SIG-M5 (cell line): ENCODE results near the gene SCAF1.
A peak's percentile ranks its signal among the peaks of the same experiment; 100 is the strongest.

Experiments
- DNase-seq: peaks from one replicate; lab custom pipeline; 2025; lab: John Stamatoyannopoulos, UW

SCAF1 gene, protein sequence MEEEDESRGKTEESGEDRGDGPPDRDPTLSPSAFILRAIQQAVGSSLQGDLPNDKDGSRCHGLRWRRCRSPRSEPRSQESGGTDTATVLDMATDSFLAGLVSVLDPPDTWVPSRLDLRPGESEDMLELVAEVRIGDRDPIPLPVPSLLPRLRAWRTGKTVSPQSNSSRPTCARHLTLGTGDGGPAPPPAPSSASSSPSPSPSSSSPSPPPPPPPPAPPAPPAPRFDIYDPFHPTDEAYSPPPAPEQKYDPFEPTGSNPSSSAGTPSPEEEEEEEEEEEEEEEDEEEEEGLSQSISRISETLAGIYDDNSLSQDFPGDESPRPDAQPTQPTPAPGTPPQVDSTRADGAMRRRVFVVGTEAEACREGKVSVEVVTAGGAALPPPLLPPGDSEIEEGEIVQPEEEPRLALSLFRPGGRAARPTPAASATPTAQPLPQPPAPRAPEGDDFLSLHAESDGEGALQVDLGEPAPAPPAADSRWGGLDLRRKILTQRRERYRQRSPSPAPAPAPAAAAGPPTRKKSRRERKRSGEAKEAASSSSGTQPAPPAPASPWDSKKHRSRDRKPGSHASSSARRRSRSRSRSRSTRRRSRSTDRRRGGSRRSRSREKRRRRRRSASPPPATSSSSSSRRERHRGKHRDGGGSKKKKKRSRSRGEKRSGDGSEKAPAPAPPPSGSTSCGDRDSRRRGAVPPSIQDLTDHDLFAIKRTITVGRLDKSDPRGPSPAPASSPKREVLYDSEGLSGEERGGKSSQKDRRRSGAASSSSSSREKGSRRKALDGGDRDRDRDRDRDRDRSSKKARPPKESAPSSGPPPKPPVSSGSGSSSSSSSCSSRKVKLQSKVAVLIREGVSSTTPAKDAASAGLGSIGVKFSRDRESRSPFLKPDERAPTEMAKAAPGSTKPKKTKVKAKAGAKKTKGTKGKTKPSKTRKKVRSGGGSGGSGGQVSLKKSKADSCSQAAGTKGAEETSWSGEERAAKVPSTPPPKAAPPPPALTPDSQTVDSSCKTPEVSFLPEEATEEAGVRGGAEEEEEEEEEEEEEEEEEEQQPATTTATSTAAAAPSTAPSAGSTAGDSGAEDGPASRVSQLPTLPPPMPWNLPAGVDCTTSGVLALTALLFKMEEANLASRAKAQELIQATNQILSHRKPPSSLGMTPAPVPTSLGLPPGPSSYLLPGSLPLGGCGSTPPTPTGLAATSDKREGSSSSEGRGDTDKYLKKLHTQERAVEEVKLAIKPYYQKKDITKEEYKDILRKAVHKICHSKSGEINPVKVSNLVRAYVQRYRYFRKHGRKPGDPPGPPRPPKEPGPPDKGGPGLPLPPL

DNA sequence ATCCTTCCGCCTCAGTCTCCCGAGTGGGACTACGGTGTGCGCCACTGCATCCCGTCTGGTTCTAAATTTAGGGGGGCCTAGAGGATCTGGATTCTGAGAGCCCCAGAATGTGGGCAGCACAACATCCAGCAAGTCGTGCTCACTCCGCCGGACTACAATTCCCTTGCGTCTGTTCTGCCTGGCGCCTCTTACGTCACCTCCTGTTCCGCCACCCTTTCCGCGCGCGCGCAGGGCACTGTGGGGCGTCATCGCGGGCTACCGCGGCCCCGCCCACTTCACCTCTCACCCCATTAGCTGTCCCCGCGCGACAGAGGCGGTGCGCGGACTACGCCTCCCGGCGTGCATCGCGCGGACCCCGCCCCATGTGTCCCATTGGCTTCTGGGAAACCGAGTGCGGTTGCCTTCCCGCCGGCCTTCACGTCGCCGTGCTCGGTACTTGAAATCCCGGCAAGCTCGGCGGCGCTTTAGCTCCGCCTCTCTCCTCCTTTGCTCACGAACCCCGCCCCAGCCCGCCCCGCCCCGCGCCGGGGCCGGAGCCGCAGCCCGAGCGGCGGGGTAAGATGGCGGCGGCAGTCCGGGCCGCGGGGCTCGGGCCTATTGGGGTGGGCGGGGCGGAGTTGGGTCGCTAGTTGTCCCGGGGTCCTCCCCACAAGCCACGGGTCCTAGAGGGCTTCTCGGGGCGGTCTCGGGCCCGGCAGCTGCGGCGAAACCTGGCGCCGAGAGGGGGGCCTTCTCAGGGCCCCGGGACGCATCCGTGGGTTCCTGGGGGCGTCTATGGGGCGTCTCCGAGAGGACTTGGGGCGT, at the start of gene SCAF1:
Gene SCAF1 (plus strand): TSS at position 522 of the 804 bp plus-strand sequence. CDS start 2,818 bp downstream, outside the sequence.
- DNase-seq, result peak; percentile 85

DNA sequence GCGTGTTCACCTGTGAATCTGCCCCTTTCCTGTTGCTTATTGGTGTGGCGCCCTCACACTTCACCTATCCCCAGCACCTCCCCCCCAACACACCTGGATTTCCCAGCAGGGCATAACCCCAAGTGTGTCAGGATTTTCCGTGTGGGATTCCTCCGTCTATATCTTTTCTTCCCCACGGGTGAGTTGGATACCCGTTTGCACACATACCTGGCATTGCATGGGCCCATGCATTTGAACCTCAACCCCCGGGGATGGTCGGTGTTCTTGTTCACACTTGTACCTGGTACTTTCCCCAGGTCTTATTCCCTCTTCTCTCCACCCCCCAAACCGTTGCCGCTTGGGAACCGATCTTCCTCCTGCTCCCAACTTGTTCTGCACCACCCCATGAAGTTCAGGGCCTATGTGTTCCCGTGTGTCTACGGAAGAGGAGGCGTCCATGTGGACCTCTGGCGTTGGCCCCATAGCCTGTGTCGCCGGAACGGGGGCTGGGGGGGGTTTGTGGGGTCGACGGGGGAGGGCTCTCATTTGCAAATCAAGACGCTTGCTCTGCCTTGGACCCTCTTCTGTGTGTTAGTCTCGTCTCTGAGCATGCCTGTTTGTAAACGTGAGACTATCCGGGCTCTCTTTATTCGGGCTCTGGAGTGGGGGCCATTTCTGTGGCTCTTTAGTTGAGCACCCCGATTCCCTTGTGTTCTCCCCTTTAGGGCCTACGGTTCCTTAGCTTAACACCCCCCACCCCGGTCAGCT, 49.4 kb upstream of the SCAF1 start:
- no peak for DNase-seq

DNA sequence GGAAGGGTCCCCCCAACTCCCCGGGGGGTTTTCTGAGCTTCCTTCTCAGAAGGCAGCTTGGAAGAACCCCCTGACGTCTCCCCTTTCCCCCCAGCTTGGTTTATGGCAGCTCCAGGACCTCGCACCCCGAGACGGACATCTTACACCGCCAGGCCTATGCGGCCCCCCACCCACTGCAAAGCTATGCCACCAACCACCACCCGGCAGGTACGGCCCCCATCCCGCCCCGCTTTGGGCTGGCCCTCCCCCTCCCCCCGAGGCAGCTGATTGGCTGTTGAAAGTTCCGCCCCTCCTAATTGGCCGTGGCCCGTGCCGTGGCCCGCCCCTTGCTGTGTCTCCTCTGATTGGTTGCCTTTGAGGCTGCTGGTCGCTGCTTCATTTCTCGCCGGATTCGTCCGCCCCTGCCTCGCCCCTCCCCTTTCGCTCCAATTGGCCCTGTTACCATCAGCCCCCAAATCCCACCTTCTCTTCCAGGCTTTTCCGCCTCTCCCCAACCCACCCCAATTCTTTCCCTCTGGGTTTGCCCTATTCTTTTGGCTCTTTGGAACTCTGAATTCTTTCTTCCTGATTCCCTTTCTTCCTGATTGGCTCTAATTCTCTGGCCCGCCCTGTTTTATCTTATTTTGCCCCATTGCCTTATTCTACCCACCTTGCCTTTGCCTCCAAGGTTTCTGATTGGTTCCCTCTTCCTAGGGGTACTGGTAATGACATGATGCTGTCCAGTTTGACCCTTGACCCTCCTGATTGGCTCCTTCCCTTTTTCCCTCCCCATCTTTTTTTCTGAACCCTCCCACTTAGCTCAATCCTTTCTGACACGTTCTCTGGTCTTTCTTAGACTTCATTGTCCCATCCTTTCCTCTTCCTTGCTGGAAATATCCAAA, 48.5 kb upstream of the SCAF1 start:
- DNase-seq, result peak; percentile 11

DNA sequence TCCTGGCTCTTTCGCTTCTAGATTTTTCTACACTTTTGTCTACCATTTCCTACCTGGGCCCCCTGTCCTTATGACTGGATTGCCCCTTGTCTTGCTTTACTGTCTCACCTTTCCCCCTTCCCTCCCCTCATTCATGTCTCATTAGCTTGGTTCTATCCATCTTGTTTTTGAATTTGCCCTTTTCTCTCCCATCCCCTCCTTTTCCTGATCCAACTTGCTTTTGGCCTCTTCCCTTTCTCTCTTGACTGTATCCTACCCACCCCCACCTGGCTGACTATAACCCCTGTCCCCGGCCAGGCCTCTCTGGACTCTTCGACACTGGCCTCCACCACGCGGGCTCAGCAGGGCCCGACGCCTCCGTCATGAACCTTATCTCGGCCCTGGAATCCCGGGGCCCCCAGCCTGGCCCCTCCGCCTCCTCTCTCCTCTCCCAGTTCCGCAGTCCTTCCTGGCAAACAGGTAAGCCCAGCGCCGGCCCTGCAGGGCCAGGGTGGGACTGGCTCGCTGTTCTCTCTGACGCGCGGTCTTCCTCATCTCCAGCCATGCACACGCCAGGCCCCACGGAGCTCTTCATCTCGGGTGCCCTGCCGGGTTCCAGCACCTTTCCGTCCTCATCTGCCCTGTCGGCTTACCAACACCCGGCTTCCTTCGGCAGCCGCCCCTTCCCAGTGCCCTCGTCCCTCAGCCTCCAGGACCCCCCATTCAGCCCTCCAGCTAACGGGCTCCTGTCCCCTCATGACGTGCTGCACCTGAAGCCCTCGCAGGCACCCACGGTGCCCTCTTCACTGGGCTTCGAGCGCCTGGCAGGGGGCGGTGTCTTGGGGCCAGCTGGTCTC, 47.6 kb upstream of the SCAF1 start:
- DNase-seq, result no peak

DNA sequence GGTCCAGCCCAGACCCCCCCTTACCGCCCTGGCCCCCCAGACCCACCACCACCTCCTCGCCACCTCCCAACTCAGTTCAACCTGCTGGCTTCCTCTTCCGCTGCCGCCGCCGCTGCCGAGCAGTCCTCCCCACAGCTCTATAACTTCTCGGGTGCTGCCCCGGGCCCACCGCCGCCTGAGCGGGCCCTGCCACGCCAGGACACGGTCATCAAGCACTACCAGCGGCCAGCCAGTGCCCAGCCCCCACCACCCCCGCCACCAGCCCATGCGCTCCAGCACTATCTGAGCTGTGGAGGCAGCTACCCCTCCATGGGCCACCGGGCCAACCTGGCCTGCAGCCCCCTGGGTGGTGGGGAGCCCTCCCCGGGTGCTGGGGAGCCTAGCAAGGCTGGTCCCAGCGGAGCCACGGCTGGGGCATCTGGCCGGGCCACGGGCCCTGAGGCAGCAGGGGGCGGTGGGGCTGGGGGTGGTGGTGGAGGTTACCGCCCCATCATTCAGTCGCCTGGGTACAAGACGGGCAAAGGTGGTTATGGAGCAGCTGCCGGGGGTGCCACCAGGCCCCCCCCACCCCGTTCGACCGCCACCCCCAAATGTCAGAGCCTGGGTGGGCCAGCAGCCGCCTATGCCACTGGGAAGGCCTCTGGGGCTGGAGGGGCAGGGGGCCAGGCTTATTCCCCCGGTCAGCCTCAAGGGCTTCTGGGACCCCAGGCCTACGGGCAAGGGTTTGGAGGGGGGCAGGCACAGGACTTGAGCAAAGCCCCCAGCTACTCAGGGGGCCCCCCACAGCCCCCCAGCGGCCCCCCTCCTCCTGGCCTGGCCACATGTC, 46.8 kb upstream of the SCAF1 start:
- DNase-seq, result no peak

DNA sequence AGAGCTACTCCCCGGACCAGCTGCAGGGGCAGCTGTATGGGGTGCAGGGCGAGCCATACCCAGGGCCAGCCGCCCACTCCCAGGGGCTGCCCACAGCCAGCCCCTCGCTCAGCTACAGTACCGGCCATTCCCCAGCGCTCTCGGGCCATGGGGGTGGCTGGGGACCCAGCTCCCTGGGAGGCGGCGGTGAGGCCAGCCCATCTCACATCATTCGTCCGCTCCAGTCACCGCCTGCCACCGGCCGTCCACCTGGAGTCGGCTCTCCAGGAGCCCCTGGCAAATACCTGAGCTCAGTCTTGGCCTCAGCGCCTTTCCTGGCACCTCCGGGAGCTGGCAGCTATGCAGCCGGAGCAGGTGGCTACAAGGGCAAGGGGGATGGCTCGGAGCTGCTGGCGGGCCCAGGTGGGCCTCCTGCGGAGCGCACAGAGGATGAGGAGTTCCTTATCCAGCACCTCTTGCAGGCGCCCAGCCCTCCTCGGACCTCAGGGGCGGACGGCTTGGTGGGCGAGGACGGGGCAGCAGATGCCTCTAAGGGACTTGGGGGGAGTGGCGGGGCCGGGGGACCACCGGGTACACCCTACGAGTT, 46.1 kb upstream of the SCAF1 start:
- DNase-seq, result no peak

DNA sequence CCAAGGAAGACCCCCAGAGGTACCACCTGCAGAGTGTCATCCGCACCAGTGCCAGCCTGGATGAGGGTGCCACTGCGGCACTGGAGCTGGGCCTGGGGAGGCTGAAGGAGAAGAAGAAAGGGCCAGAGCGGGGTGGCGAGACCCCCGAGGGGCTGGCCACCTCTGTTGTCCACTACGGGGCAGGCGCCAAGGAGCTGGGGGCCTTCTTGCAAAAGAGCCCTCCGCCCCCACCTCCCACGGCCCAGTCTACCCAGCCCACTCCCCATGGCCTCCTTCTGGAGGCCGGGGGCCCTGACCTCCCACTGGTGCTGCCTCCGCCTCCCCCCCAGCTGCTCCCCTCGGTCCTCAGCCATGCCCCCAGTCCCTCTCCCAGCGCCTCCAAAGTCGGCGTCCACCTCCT, 45.6 kb upstream of the SCAF1 start:
- DNase-seq, result no peak

DNA sequence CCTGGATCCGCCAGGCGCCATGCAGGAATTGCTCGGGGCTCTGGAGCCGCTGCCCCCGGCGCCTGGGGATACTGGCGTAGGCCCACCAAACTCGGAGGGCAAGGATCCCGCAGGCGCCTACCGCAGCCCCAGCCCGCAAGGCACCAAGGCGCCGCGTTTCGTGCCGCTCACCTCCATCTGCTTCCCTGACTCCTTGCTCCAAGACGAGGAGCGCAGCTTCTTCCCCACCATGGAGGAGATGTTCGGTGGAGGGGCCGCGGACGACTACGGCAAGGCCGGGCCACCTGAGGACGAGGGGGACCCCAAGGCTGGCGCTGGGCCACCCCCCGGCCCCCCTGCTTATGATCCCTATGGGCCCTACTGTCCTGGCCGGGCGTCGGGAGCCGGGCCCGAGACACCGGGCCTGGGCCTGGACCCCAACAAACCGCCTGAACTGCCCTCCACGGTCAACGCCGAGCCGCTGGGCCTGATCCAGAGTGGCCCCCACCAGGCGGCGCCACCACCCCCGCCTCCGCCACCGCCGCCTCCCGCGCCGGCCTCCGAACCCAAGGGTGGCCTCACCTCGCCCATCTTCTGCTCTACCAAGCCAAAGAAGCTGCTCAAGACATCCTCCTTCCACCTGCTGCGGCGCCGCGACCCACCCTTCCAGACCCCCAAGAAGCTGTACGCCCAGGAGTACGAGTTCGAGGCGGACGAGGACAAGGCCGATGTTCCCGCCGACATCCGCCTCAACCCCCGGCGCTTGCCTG, 44.9 kb upstream of the SCAF1 start:
- DNase-seq, result no peak

DNA sequence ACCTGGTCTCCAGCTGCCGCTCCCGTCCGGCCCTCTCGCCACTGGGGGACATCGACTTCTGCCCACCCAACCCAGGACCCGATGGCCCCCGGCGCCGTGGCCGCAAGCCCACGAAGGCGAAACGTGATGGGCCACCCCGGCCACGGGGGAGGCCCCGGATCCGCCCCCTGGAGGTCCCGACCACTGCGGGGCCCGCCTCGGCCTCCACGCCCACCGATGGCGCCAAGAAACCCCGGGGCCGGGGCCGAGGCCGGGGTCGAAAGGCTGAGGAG, 44.4 kb upstream of the SCAF1 start:
- no peak for DNase-seq

DNA sequence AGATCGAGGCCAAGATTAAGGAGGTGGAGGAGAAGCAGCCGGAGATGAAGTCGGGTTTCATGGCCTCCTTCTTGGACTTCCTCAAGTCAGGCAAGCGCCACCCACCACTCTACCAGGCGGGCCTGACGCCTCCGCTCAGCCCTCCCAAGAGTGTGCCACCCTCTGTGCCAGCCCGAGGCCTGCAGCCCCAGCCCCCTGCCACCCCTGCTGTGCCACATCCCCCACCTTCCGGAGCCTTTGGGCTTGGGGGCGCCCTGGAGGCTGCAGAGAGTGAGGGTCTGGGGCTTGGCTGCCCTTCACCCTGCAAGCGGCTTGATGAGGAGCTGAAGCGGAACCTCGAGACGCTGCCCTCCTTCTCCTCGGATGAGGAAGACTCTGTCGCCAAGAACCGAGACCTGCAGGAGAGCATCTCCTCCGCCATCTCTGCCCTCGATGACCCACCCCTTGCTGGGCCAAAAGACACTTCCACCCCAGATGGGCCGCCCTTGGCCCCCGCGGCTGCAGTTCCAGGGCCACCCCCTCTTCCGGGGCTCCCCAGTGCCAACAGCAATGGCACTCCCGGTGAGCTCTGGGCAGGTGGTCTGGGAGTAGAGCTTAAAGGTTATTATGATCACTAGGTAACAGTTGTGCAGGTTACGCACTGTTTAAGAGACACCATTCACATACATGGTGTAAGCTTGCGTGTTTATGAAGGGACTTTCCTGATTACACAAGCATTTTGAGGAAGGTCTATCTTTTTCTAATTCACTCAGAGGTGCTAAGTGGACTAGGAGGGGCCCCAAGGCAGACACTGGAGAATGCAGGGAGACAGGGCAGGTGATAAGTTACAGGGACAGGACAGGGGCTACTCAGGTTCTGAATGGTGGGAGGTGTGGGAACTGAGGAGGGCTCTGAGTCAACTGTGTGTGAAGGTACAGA, 42.4 kb upstream of the SCAF1 start:
- no peak for DNase-seq

DNA sequence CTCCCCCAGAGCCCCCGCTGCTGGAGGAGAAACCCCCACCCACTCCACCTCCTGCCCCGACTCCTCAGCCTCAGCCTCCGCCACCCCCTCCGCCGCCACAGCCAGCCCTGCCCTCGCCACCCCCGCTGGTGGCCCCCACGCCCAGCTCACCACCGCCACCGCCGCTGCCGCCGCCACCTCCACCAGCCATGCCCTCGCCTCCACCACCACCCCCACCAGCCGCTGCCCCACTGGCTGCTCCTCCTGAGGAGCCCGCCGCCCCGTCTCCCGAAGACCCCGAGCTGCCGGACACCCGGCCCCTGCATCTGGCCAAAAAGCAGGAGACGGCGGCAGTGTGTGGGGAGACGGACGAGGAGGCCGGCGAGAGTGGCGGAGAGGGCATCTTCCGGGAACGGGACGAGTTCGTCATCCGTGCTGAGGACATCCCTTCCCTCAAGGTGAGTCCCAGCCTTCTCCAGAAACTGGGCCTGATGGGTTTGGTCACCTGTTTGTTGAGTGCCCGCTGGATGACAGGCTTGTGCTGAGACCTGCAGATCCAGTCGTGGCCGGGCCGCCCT, 40.4 kb upstream of the SCAF1 start:
- DNase-seq, result no peak

DNA sequence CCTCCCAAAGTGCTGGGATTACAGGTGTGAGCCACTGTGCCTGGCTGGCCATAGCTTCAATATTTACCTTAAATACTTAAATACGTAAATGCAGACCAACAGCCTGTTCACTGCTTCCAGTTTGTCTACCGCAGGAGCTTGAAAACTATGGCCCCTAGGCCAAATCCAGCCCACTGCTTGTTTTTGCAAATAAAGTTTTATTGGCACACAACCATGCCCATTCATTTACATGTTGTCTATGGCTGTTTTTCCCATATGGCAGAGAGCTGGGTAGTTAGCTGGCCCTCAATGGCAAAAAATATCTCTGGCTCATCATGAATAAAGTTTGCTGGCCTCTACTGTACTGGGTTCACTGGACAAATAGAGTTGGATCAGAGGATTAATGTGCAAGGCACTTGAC, 39.2 kb upstream of the SCAF1 start:
- no peak for DNase-seq

DNA sequence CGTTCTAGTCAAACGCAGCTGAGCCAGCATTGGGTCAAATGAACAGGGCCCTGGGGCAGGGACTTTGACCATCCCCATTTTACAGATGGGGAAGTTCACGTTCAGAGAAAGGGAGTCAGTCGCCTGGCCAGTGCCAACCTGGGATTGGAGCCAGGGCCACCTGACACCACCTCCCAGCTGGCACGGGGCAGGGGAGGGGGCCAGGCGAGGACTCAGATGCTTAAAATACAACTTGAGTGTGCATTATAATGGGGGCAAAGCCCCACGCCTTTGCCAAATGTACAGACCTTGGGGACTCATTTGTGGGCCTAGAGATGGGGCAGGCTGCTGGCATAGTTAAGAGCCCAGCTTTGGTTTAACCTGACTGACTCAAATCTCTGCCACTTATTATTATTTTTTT, 36.4 kb upstream of the SCAF1 start:
- no peak for DNase-seq

DNA sequence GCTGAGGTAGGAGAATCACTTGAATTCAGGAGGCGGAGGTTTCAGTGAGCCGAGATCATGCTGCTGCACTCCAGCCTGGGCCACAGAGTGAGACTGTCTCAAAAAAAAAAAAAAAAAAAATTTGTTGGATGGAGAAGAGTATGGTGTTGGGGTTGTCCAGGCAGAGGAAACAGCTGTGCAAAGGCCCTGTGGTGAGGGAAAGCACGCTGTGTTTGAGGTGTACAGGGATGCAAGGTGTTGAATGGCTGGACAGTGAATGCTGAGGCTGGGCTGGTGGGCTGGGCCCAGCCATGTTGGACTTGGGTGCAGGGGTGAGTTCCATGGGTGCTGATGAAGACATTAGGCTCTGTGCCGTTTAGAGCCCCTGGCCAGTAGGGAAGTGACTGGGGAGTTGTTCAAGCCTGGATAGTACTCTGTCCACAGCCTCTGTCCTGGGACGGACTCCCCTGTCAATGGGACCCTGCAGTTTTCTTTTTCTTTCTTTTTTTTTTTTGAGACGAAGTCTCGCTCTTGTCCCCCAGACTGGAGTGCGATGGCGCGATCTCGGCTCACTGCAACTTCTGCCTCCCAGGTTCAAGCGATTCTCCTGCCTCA, 32.4 kb upstream of the SCAF1 start:
- DNase-seq, result no peak

DNA sequence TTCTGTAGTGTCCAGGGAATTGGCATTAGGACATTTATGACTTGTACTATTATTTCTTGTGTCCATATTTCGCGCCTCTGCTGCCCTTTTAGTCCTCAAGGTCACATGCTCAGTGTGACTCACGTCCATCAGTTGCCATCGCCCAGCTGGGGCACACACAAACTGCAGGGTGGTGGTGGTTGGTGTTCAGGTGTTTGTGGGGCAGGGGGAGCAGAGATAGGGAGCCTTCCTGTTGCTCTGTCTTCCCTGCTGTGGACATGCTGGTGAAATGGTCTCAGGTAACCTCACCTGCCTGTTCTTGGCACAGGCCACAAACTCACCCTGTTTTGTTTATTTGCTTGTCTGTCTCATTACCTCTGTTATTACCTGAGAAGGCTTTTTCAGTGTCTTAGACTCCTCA, 28.6 kb upstream of the SCAF1 start:
- no peak for DNase-seq
